Chondrocyte (in vitro differentiated cells): ENCODE data around the gene NPY. TPM values are rescaled to one million over a fixed set of nuclear protein-coding genes. Genes with fewer than 3 reads are reported as not detected.

Experiments used
- DNase-seq: peaks from one replicate; pipeline ENCODE4 v3.0.0; 2021; ENCODE audit warnings: mixed read lengths, low spot score
- H3K27ac Mint-ChIP-seq: one replicate; pipeline ENCODE4 v1.8.0; 2021; ENCODE audit warnings: mild to moderate bottlenecking, moderate library complexity, mixed read lengths; ENCODE audit not compliant: unreplicated experiment
- H3K27me3 Mint-ChIP-seq: 2 replicates; pipeline ENCODE4 v1.8.0; 2021; ENCODE audit warnings: low read depth, mixed read lengths
- H3K36me3 Mint-ChIP-seq: 2 replicates; pipeline ENCODE4 v1.8.0; 2021; ENCODE audit warnings: low read depth, mixed read lengths
- H3K4me1 Mint-ChIP-seq: 2 replicates; pipeline ENCODE4 v1.8.0; 2021; ENCODE audit warnings: low read depth, mild to moderate bottlenecking, mixed read lengths
- H3K4me3 Mint-ChIP-seq: one replicate; pipeline ENCODE4 v1.8.0; 2021; ENCODE audit warnings: mild to moderate bottlenecking, moderate library complexity, mixed read lengths; ENCODE audit not compliant: unreplicated experiment
- H3K9me3 Mint-ChIP-seq: 2 replicates; pipeline ENCODE4 v1.8.0; 2021; ENCODE audit warnings: low read depth, mixed read lengths
- CTCF ChIP-seq: fragments of 200-600 bp; sonication (generic); IDR thresholded peaks from 2 replicates; pipeline ENCODE4 v1.5.0; 2021; ENCODE audit warnings: antibody characterized with exemption, mild to moderate bottlenecking, moderate library complexity
- total RNA-seq: library from RNA; stranded (reverse); gene quantifications from 3 replicates; pipeline ENCODE4 v1.2.1, GENCODE V29; 2021

NPY gene
- total RNA-seq, 1 donor from 2014 or later, result not detected

GRCh38 chr7:24298696-24299095 is 14.7 kb downstream of the NPY start:
- H3K9me3 Mint-ChIP-seq, result peaks cover 8% of the 10 kb centered on the region
- H3K4me3 Mint-ChIP-seq, result no peak overlapping the region
- peaks cover 4% of the 10 kb centered on the region for H3K27me3 Mint-ChIP-seq
- no peak for DNase-seq
- no peak overlapping the region for H3K27ac Mint-ChIP-seq
- H3K4me1 Mint-ChIP-seq, result no peaks in the 10 kb centered on the region
- TF ChIP-seq CTCF, result no peak
- H3K36me3 Mint-ChIP-seq, result no peaks in the 10 kb centered on the region

GRCh38 chr7:24299192-24299591 is 15.2 kb downstream of the NPY start:
- TF ChIP-seq CTCF, result no peak
- H3K9me3 Mint-ChIP-seq, result peaks cover 8% of the 10 kb centered on the region
- no peak overlapping the region for H3K27ac Mint-ChIP-seq
- H3K36me3 Mint-ChIP-seq, result no peaks in the 10 kb centered on the region
- no peak overlapping the region for H3K4me3 Mint-ChIP-seq
- DNase-seq, result no peak
- H3K27me3 Mint-ChIP-seq, result peaks cover 8% of the 10 kb centered on the region
- no peaks in the 10 kb centered on the region for H3K4me1 Mint-ChIP-seq

DNA sequence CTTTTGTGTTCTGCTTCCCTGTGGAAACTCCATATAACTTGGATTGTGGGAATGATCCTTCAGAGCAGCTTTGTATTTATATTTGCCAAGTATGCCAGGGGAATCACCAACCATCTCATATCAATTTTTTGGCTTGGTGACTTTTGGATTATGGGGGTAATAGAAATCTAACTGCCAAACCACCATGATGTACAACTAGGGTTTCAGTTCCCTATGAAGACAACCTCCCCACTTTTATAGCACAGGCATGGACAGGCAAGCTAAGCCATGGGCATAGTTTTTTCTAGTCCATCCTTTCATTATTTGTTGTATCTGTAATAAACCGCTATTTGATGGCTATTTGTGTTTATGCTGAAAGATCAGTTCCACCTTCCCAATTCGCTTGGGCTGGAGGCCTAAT is 17.7 kb downstream of the NPY start:
- no peak for DNase-seq
- TF ChIP-seq CTCF, result no peak
- H3K36me3 Mint-ChIP-seq, result no peaks in the 10 kb centered on the region
- no peaks in the 10 kb centered on the region for H3K4me1 Mint-ChIP-seq
- no peak overlapping the region for H3K4me3 Mint-ChIP-seq
- no peak overlapping the region for H3K27ac Mint-ChIP-seq
- H3K9me3 Mint-ChIP-seq, result peaks cover 8% of the 10 kb centered on the region
- peaks cover 13% of the 10 kb centered on the region for H3K27me3 Mint-ChIP-seq

GRCh38 chr7:24304494-24305095 is 20.6 kb downstream of the NPY start:
- Mint-ChIP-seq H3K9me3 (peaks cover 8% of the 10 kb centered on the region), H3K4me3 (no peak overlapping the region), H3K36me3 (no peaks in the 10 kb centered on the region)

GRCh38 chr7:24307326-24307725 is 23.3 kb downstream of the NPY start:
- Mint-ChIP-seq H3K27me3 (peaks cover 14% of the 10 kb centered on the region), H3K36me3 (no peaks in the 10 kb centered on the region), H3K4me3 (no peak overlapping the region), H3K9me3 (no peaks in the 10 kb centered on the region), H3K4me1 (no peaks in the 10 kb centered on the region), H3K27ac (no peak overlapping the region)
- no peak for TF ChIP-seq CTCF
- DNase-seq, result no peak

More at GRCh38 chr7:24304494-24305095, 20.6 kb downstream of the NPY start:
- H3K4me1 Mint-ChIP-seq, result no peaks in the 10 kb centered on the region
- TF ChIP-seq CTCF, result no peak
- no peak for DNase-seq
- H3K27me3 Mint-ChIP-seq, result peaks cover 13% of the 10 kb centered on the region
- no peak overlapping the region for H3K27ac Mint-ChIP-seq
